ENCODE data around the gene SH3YL1.

SH3YL1 gene

DNA sequence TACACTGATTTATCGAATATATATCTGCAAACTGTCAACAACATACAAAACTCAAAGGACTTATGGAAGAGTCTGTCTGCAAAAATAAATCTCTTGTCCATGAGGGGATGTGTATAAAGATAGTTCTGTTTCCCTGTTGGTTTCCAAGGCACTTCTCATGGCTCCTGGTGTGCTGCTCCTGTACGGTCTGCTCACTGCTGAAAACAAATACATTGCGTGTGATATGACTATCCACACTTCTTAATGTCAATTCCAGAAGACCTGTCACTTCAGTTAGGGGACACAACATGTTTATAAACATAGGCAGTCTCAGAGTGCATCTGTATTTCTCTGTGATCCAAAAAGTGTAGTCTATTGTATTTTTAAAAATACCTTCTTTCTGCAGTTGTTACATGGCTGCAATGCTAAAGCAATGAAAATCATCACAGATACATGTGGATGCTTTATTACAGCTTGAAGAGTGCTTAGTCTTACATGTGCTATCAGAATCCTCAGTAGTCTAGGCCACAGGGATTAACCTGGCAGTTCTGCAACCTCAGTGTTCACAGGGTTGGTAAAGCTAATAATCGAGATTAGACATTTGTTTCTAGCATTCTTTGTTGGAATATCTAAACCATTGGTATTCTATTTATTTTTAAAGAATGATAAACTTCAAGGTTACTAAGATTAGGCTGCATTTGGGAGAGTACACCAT is 16.3 kb upstream of the SH3YL1 start:
- peaks cover 11% of the 10 kb centered on the region; the same call in 1 of the 2 replicates for H3K27me3 ChIP-seq (ENCODE audit: insufficient read depth, low read length)
- no peak overlapping the region for H3K27ac ChIP-seq (ENCODE audit: low read depth, low read length)
- H3K9ac ChIP-seq (ENCODE audit: low read depth, low read length), result no peak overlapping the region
- H3K4me1 ChIP-seq (ENCODE audit: insufficient read depth, low read length), result peaks cover 23% of the 10 kb centered on the region
- no peak overlapping the region for H3K4me3 ChIP-seq (ENCODE audit: low read length)
- H3K9me3 ChIP-seq (ENCODE audit: insufficient read depth, low read depth, low read length), result no peaks in the 10 kb centered on the region
- WGBS, result 97% methylated on average over 3 of the region's 4 CpGs
- peaks cover 73% of the 10 kb centered on the region for H3K36me3 ChIP-seq (ENCODE audit: insufficient read depth, low read length)

DNA sequence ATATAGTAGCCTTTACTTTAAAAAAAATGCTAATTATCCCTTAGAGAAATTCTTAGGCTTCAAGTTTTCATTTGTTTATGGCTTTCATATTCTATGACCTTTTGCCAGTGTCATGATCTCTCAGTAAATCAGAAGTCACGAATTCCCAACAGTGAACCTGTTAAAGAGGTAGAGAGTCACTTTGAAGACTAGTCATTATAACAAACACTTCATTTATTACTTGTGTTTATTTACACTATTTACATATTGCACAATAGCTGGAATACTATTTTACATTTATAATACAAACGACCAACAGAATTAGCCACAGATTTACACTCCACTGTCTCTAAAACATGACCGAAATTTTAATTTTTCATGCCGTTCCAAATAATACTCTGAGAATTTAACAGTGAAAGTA is 15.5 kb upstream of the SH3YL1 start:
- H3K9me3 ChIP-seq (ENCODE audit: insufficient read depth, low read depth, low read length), result no peaks in the 10 kb centered on the region
- H3K9ac ChIP-seq (ENCODE audit: low read depth, low read length), result no peak overlapping the region
- no peak overlapping the region for H3K27ac ChIP-seq (ENCODE audit: low read depth, low read length)
- WGBS, result 96% methylated on average over 3 of the region's 4 CpGs
- H3K27me3 ChIP-seq (ENCODE audit: insufficient read depth, low read length), result peaks cover 4% of the 10 kb centered on the region; the same call in 1 of the 2 replicates
- H3K4me3 ChIP-seq (ENCODE audit: low read length), result no peak overlapping the region
- H3K36me3 ChIP-seq (ENCODE audit: insufficient read depth, low read length), result peaks cover 79% of the 10 kb centered on the region
- H3K4me1 ChIP-seq (ENCODE audit: insufficient read depth, low read length), result peaks cover 15% of the 10 kb centered on the region

DNA sequence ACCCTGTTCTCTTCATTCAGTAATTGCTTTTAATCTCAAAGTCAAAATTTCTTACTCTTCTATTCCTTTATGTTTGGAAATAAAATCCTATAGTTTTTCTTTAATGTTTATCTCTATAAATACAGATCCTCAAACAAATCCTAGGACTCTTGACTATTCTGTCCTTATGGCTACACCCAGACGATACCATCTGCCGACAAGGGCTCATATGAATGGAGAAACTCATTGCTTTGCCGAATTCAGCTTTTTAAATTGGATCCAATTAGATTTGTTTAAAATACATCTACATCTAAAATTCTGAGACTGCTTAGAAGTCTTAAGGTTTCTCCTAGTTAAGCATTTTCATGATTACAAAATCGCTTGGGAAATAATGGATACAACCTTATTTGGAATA is 15.1 kb upstream of the SH3YL1 start:
- Histone ChIP-seq H3K36me3 (ENCODE audit: insufficient read depth, low read length) (peaks cover 83% of the 10 kb centered on the region), H3K27ac (ENCODE audit: low read depth, low read length) (no peak overlapping the region), H3K27me3 (ENCODE audit: insufficient read depth, low read length) (no peaks in the 10 kb centered on the region), H3K4me3 (ENCODE audit: low read length) (no peak overlapping the region), H3K9me3 (ENCODE audit: insufficient read depth, low read depth, low read length) (no peaks in the 10 kb centered on the region), H3K9ac (ENCODE audit: low read depth, low read length) (no peak overlapping the region), H3K4me1 (ENCODE audit: insufficient read depth, low read length) (peaks cover 11% of the 10 kb centered on the region)
- 97% methylated on average over 3 of the region's 4 CpGs for WGBS

DNA sequence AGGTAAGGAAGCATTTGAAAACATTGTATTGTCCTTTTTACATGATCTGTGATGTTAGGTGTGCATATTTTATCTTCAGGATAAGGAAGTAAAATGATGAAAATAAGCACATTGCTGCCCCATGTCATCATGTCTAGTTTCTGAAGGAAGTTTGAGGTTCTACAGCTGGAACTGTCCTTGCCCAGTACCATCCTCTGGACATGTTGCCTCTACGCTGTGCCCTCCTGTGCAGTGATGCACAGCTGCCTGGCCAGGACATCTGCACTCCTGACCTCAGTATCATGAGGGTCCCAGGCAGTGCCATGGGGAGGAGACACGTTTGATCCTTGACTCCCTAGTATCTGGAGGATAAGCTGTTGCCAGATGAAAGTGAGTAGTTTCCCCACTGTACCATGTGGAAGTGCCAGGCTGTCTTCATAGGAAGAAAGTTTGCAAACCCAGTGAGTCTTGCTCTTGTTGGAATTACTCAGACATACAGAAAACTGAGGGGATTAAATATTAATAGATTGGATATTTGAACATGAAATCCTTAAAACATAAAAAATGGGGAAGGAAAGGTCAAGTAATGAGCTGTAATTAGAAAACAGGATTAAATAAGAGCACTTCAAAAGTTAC is 14.6 kb upstream of the SH3YL1 start:
- WGBS, result 90% methylated on average over 2 of the region's 2 CpGs
- Histone ChIP-seq H3K27me3 (ENCODE audit: insufficient read depth, low read length) (no peaks in the 10 kb centered on the region), H3K9me3 (ENCODE audit: insufficient read depth, low read depth, low read length) (no peaks in the 10 kb centered on the region), H3K4me3 (ENCODE audit: low read length) (no peak overlapping the region), H3K4me1 (ENCODE audit: insufficient read depth, low read length) (peaks cover 6% of the 10 kb centered on the region), H3K36me3 (ENCODE audit: insufficient read depth, low read length) (peaks cover 88% of the 10 kb centered on the region), H3K27ac (ENCODE audit: low read depth, low read length) (no peak overlapping the region), H3K9ac (ENCODE audit: low read depth, low read length) (no peak overlapping the region)

DNA sequence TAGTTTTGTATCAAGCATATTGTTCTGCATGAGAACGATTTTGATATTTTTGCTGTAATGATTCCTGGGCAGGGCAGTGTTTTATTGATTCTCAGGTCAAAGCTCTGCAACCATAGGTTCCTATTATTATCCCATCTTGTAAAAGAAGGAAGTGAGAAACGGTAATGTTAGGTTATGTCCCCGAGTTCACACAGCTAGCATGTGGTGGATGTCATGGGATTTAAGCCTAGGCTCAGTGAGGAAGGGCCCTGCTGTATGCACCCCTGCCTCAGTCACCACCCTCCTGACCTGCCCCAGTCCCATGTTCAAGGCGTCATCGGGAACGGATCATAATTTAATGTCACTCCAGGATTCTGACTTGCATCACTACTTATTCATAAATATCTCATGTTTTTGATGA is 11.6 kb upstream of the SH3YL1 start:
- H3K4me1 ChIP-seq (ENCODE audit: insufficient read depth, low read length), result no peaks in the 10 kb centered on the region
- H3K27ac ChIP-seq (ENCODE audit: low read depth, low read length), result no peak overlapping the region
- no peaks in the 10 kb centered on the region for H3K27me3 ChIP-seq (ENCODE audit: insufficient read depth, low read length)
- WGBS, result 98% methylated on average over 6 of the region's 6 CpGs
- H3K9ac ChIP-seq (ENCODE audit: low read depth, low read length), result no peak overlapping the region
- H3K36me3 ChIP-seq (ENCODE audit: insufficient read depth, low read length), result peaks cover 87% of the 10 kb centered on the region
- no peak overlapping the region for H3K4me3 ChIP-seq (ENCODE audit: low read length)
- no peaks in the 10 kb centered on the region for H3K9me3 ChIP-seq (ENCODE audit: insufficient read depth, low read depth, low read length)

DNA sequence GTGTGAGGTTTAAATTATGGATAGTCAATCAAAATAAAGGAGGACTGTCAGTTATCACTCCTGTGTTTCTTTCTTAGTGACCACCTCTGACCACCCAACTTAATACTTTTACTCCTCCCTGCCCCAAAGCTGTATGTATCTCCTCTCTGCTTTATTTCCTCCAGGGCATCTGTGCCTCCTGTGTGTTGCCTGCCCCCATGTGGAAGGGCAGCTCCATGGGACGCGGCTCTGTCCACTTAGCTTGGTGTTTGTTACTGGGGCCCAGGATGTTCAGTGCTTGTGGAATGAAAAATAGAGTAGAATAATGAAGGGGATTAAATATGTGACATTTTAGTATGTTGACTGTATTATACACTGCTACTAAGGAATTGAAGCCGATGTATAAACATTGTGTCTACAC is 10.7 kb upstream of the SH3YL1 start:
- no peaks in the 10 kb centered on the region for H3K4me1 ChIP-seq (ENCODE audit: insufficient read depth, low read length)
- no peaks in the 10 kb centered on the region for H3K27me3 ChIP-seq (ENCODE audit: insufficient read depth, low read length)
- H3K9ac ChIP-seq (ENCODE audit: low read depth, low read length), result no peak overlapping the region
- 92% methylated on average over 2 of the region's 3 CpGs for WGBS
- H3K9me3 ChIP-seq (ENCODE audit: insufficient read depth, low read depth, low read length), result no peaks in the 10 kb centered on the region
- no peak overlapping the region for H3K27ac ChIP-seq (ENCODE audit: low read depth, low read length)
- peaks cover 83% of the 10 kb centered on the region for H3K36me3 ChIP-seq (ENCODE audit: insufficient read depth, low read length)
- H3K4me3 ChIP-seq (ENCODE audit: low read length), result no peak overlapping the region

DNA sequence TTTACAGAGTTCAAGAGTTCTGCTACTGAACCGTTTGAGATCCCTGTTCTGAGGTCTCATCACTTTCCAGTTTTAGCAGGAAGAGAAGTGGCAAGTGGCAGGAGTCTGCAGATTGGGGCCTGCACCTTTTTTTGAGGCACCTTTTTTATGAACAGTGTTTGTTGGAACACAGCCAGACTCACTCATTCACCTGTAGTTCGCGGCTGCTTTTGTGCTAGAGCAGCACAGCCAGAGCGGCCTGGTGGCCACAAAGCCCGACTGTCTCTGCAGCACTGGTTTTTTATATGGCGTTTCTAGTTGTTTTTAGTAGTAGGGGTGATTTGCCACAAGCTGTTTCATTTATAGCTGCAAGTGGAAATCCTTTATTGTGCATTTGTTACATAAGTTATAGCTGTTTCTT is 9.5 kb upstream of the SH3YL1 start:
- Histone ChIP-seq H3K36me3 (ENCODE audit: insufficient read depth, low read length) (peaks cover 71% of the 10 kb centered on the region), H3K9ac (ENCODE audit: low read depth, low read length) (no peak overlapping the region), H3K4me3 (ENCODE audit: low read length) (no peak overlapping the region), H3K9me3 (ENCODE audit: insufficient read depth, low read depth, low read length) (no peaks in the 10 kb centered on the region), H3K27me3 (ENCODE audit: insufficient read depth, low read length) (no peaks in the 10 kb centered on the region), H3K4me1 (ENCODE audit: insufficient read depth, low read length) (no peaks in the 10 kb centered on the region), H3K27ac (ENCODE audit: low read depth, low read length) (no peak overlapping the region)
- 95% methylated on average over 5 of the region's 6 CpGs for WGBS

DNA sequence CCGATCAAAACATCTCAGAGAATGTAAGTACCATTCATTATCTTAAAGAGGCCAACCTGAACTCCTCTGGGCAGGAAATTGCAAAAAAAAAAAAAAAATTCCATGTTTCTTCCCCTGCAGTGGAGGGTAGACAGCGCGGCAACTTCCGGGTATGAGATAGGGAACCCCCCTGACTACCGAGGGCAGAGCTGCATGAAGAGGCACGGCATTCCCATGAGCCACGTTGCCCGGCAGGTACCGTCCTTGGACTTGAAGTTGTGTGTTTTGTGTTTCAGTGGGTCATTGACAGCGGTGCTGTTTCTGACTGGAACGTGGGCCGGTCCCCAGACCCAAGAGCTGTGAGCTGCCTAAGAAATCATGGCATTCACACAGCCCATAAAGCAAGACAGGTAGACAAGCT is 8.1 kb upstream of the SH3YL1 start:
- Histone ChIP-seq H3K4me3 (ENCODE audit: low read length) (no peak overlapping the region), H3K27me3 (ENCODE audit: insufficient read depth, low read length) (no peaks in the 10 kb centered on the region), H3K9me3 (ENCODE audit: insufficient read depth, low read depth, low read length) (no peaks in the 10 kb centered on the region), H3K4me1 (ENCODE audit: insufficient read depth, low read length) (no peaks in the 10 kb centered on the region; the same call in 1 of the 2 replicates), H3K9ac (ENCODE audit: low read depth, low read length) (no peak overlapping the region), H3K27ac (ENCODE audit: low read depth, low read length) (no peak overlapping the region), H3K36me3 (ENCODE audit: insufficient read depth, low read length) (peaks cover 57% of the 10 kb centered on the region)
- WGBS, result 92% methylated on average over 12 of the region's 12 CpGs

DNA sequence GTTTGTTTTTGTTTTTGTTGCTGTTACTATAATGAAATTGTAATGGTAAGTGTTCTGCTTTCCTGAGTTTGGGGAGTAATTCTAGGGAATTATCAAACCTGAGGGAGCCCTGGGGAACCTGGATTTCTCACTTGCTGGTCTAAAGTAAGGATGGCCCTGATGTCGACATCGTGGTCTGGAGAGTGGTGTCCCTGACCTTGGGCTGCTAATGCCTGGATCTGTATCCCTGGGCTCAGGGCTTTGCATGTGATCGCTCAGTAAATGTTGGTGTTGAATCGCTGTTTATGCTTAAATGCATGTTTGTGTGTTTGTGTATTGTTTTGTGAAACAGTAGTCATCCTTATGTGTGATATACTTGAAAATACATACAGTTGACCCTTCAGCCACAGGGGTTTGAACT is 7.0 kb upstream of the SH3YL1 start:
- 96% methylated on average over 4 of the region's 4 CpGs for WGBS
- H3K9ac ChIP-seq (ENCODE audit: low read depth, low read length), result no peak overlapping the region
- no peaks in the 10 kb centered on the region for H3K9me3 ChIP-seq (ENCODE audit: insufficient read depth, low read depth, low read length)
- H3K4me3 ChIP-seq (ENCODE audit: low read length), result no peak overlapping the region
- H3K27ac ChIP-seq (ENCODE audit: low read depth, low read length), result no peak overlapping the region
- H3K36me3 ChIP-seq (ENCODE audit: insufficient read depth, low read length), result peaks cover 47% of the 10 kb centered on the region
- peaks cover 7% of the 10 kb centered on the region for H3K4me1 ChIP-seq (ENCODE audit: insufficient read depth, low read length)
- H3K27me3 ChIP-seq (ENCODE audit: insufficient read depth, low read length), result no peaks in the 10 kb centered on the region

DNA sequence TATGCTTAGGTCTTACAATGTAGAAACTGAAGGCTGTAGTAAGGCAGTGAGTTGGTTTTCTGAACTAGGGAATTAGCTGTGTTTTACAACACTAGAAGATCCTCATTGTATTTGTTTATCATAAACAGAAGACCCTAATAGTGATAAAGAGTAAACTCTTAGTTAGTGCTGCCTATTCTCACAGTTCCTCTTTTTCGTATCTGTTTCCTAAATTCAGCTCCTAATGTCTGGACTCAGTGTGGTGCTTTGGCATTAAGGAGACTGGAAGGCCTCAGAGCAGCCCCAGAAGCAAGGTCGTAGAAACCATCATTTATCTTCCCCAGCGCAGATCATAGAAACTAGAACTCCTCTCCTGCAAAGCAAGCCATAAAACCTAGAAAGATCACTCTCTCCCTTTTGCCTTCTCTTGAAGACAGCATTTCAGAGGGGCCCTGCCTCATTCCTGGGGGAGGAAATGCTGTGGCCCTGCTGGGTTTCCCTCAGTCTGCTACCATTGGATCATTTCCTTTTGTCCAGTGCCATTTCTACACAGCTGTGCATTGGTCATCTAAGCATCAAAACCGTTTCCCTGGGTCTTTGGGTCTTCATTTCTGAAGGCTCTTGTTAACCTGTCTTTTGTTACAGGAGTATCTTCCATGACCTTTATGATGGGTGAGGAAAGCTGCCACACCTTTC is 5.7 kb upstream of the SH3YL1 start:
- Histone ChIP-seq H3K27ac (ENCODE audit: low read depth, low read length) (no peak overlapping the region), H3K27me3 (ENCODE audit: insufficient read depth, low read length) (no peaks in the 10 kb centered on the region), H3K4me1 (ENCODE audit: insufficient read depth, low read length) (peaks cover 13% of the 10 kb centered on the region), H3K9ac (ENCODE audit: low read depth, low read length) (no peak overlapping the region), H3K4me3 (ENCODE audit: low read length) (no peak overlapping the region), H3K36me3 (ENCODE audit: insufficient read depth, low read length) (peaks cover 34% of the 10 kb centered on the region), H3K9me3 (ENCODE audit: insufficient read depth, low read depth, low read length) (no peaks in the 10 kb centered on the region)
- 96% methylated on average over 4 of the region's 4 CpGs for WGBS

DNA sequence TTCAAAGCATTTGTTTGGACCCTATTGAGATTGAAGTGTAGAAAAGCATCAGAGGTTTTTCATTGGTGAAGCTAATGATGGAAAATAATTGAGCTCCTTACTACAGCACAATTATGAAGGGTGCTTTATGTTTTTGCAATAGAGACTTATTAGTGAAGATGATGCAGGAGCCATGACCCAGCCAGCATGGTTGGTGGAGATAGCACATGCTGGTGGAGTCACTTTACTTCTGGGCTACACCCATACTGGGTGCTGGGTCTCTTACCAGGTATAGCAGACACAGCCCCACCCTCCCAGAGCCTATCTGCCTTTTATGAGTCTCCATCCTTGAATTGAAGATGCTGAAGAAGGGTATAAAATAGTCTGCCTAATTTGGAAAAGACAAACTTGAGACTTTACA is 4.5 kb upstream of the SH3YL1 start:
- H3K27ac ChIP-seq (ENCODE audit: low read depth, low read length), result no peak overlapping the region
- peaks cover 24% of the 10 kb centered on the region for H3K36me3 ChIP-seq (ENCODE audit: insufficient read depth, low read length)
- no peaks in the 10 kb centered on the region for H3K9me3 ChIP-seq (ENCODE audit: insufficient read depth, low read depth, low read length)
- H3K9ac ChIP-seq (ENCODE audit: low read depth, low read length), result no peak overlapping the region
- peaks cover 13% of the 10 kb centered on the region for H3K4me1 ChIP-seq (ENCODE audit: insufficient read depth, low read length)
- H3K4me3 ChIP-seq (ENCODE audit: low read length), result no peak overlapping the region
- H3K27me3 ChIP-seq (ENCODE audit: insufficient read depth, low read length), result peaks cover 10% of the 10 kb centered on the region
